Astrocyte (in vitro differentiated cells and primary cell): ENCODE data around the gene RASIP1.

Experiments used
- CTCF ChIP-seq: IDR thresholded peaks from 2 replicates; pipeline ENCODE4 v1.5.1; 2011; ENCODE audit warnings: low read depth, mild to moderate bottlenecking, inconsistent platforms, low read length, moderate library complexity; ENCODE audit not compliant: insufficient read depth
- EZH2 ChIP-seq: IDR thresholded peaks from 2 replicates; pipeline ENCODE4 v1.6.1; 2012; ENCODE audit warnings: mild to moderate bottlenecking, low read length, inconsistent platforms; ENCODE audit not compliant: insufficient read depth

GRCh38 chr19:48755787-48756186 lies 15.4 kb upstream of the RASIP1 start:
- no peak for TF ChIP-seq CTCF
- no peak for TF ChIP-seq EZH2
